Measurements from ENCODE around the gene HS6ST1.

HS6ST1 gene

GRCh38 chr2:128309280-128310093 lies 9.2 kb downstream of the HS6ST1 start:
- no peak for DNase-seq

- DNase-seq = no peak
These were observed 9.8 kb downstream of the HS6ST1 start for GRCh38 chr2:128308889-128309279.

GRCh38 chr2:128308284-128308731 lies 10.4 kb downstream of the HS6ST1 start:
- no peak for DNase-seq

- DNase-seq = no peak
These were observed 11.1 kb downstream of the HS6ST1 start for GRCh38 chr2:128307595-128307994.

- DNase-seq = no peak
These were observed 11.7 kb downstream of the HS6ST1 start for GRCh38 chr2:128306931-128307460.

- DNase-seq = no peak
These were observed 12.4 kb downstream of the HS6ST1 start for GRCh38 chr2:128306081-128306930.

- no peak for DNase-seq
These were observed 13.1 kb downstream of the HS6ST1 start for GRCh38 chr2:128305555-128306080.

GRCh38 chr2:128304715-128305554 lies 13.7 kb downstream of the HS6ST1 start:
- DNase-seq = no peak

GRCh38 chr2:128304330-128304714 lies 14.3 kb downstream of the HS6ST1 start:
- DNase-seq = no peak

GRCh38 chr2:128303911-128304310 lies 14.8 kb downstream of the HS6ST1 start:
- DNase-seq = no peak

GRCh38 chr2:128303095-128303791 lies 15.4 kb downstream of the HS6ST1 start:
- no peak for DNase-seq

GRCh38 chr2:128302744-128303067 lies 16.0 kb downstream of the HS6ST1 start:
- no peak for DNase-seq

GRCh38 chr2:128302011-128302743 lies 16.5 kb downstream of the HS6ST1 start:
- DNase-seq = no peak

GRCh38 chr2:128301501-128301966 lies 17.1 kb downstream of the HS6ST1 start:
- DNase-seq = no peak

- DNase-seq = no peak
These were observed 17.6 kb downstream of the HS6ST1 start for GRCh38 chr2:128301021-128301420.

- DNase-seq = no peak
These were observed 18.3 kb downstream of the HS6ST1 start for GRCh38 chr2:128300151-128301020.

GRCh38 chr2:128299628-128300027 lies 19.0 kb downstream of the HS6ST1 start:
- DNase-seq = no peak

- no peak for DNase-seq
These were observed 19.7 kb downstream of the HS6ST1 start for GRCh38 chr2:128298846-128299507.

GRCh38 chr2:128298286-128298685 lies 20.4 kb downstream of the HS6ST1 start:
- no peak for DNase-seq
